HG02840 (cell line): Measurements from ENCODE around the gene CREG2.
"Not testable (repeated sequence)": the region's sequence is repeated elsewhere in the genome, so short reads cannot be mapped to it uniquely, and the experiment has no call there.

ENCODE experiments used
- ATAC-seq: cut with Tn5 transposase; IDR thresholded peaks from one replicate; pipeline ENCODE4 v1.9.1; 2021; ENCODE audit warnings: mild to moderate bottlenecking, moderate library complexity, moderate number of reproducible peaks; ENCODE audit not compliant: unreplicated experiment, low FRiP score

CREG2 gene

GRCh38 chr2:101349893-101350662 lies 37.2 kb downstream of the CREG2 start:
- no peak for ATAC-seq

GRCh38 chr2:101348883-101349282 lies 38.4 kb downstream of the CREG2 start:
- ATAC-seq = no peak

GRCh38 chr2:101346909-101347308 lies 40.4 kb downstream of the CREG2 start:
- no peak for ATAC-seq

- no peak for ATAC-seq
Measured at GRCh38 chr2:101344137-101344536, 43.2 kb downstream of the CREG2 start.

- ATAC-seq = no peak
Measured at GRCh38 chr2:101342625-101343008, 44.7 kb downstream of the CREG2 start.

GRCh38 chr2:101341901-101342624 lies 45.2 kb downstream of the CREG2 start:
- ATAC-seq = no peak

GRCh38 chr2:101341421-101341820 lies 45.9 kb downstream of the CREG2 start:
- ATAC-seq = no peak

GRCh38 chr2:101340141-101340551 lies 47.2 kb downstream of the CREG2 start:
- no peak for ATAC-seq

GRCh38 chr2:101339266-101339880 lies 47.9 kb downstream of the CREG2 start:
- ATAC-seq = no peak

GRCh38 chr2:101337877-101338276 lies 49.4 kb downstream of the CREG2 start:
- no peak for ATAC-seq

GRCh38 chr2:101332885-101333766 lies 54.2 kb downstream of the CREG2 start:
- no peak for ATAC-seq

- ATAC-seq = no peak
Measured at GRCh38 chr2:101331202-101331601, 56.1 kb downstream of the CREG2 start.

- ATAC-seq = no peak
Measured at GRCh38 chr2:101330253-101330933, 56.9 kb downstream of the CREG2 start.

GRCh38 chr2:101329026-101329425 lies 58.3 kb downstream of the CREG2 start:
- ATAC-seq = no peak

GRCh38 chr2:101328474-101329007 lies 58.8 kb downstream of the CREG2 start:
- ATAC-seq = no peak

- ATAC-seq = no peak
Measured at GRCh38 chr2:101327863-101328394, 59.4 kb downstream of the CREG2 start.

GRCh38 chr2:101325425-101325824 lies 61.9 kb downstream of the CREG2 start:
- no peak for ATAC-seq

GRCh38 chr2:101316568-101316967 lies 70.7 kb downstream of the CREG2 start:
- ATAC-seq = not testable (repeated sequence)

- ATAC-seq = no peak
Measured at GRCh38 chr2:101311696-101312017, 75.6 kb downstream of the CREG2 start.
